HG03342 (cell line): Measurements from ENCODE around the gene SPTSSB.
A peak's percentile ranks its signal among the peaks of the same experiment; 100 is the strongest.

Experiments used
- ATAC-seq: cut with Tn5 transposase; IDR thresholded peaks from one replicate; pipeline ENCODE4 v1.9.1; 2021; ENCODE audit warnings: mild to moderate bottlenecking, moderate library complexity; ENCODE audit not compliant: unreplicated experiment

The SPTSSB gene

GRCh38 chr3:161393310-161393709, 22.0 kb upstream of the SPTSSB start:
- no peak for ATAC-seq

DNA sequence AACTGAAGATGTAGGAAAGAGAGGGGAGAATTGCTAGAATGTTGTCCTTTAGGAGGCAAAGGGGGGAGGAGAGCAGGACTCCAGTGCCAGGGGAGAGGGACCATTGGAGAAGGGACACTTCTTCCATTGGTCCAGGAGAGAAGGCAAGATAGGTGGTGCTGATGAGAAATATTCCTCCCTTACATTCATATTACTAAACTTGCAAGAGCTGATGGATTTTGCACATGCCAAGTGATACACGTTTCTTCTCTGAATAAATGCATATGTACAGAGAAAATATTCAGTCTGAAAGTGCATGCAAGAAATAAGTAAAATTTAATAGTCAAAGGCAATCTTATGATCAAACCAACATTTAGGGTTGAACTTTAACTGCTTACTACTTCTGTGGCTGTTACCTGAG, 21.5 kb upstream of the SPTSSB start:
- no peak for ATAC-seq

GRCh38 chr3:161390200-161390599, 18.9 kb upstream of the SPTSSB start:
- no peak for ATAC-seq

DNA sequence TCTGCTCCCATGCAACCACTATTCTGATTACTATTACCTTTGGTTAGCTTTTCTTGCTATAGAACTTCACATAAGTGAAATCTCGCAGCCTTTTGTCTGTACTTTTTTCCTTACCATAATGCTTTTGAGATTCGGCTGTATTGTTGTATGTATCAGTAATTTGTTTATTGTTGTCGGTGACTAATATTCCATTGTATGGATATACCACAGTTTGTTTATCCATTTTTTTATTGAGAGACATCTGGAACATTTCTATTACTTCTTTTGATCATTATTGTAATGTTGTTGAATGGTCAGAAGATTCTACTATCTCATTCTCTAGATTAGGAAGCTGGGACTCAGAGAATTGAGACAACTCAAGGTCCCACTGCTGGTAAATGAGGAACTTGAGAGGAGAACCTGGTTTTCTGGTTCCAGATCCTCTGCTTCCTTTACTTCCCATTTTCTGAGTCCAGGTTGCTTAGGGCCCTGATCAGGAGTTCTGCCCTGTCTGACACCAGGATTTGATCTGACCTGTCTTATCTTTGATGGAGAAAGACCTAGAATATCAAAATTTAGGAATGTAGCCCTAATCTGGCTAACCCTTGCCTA, 18.2 kb upstream of the SPTSSB start:
- ATAC-seq: no peak

GRCh38 chr3:161388855-161389254, 17.5 kb upstream of the SPTSSB start:
- ATAC-seq: no peak

DNA sequence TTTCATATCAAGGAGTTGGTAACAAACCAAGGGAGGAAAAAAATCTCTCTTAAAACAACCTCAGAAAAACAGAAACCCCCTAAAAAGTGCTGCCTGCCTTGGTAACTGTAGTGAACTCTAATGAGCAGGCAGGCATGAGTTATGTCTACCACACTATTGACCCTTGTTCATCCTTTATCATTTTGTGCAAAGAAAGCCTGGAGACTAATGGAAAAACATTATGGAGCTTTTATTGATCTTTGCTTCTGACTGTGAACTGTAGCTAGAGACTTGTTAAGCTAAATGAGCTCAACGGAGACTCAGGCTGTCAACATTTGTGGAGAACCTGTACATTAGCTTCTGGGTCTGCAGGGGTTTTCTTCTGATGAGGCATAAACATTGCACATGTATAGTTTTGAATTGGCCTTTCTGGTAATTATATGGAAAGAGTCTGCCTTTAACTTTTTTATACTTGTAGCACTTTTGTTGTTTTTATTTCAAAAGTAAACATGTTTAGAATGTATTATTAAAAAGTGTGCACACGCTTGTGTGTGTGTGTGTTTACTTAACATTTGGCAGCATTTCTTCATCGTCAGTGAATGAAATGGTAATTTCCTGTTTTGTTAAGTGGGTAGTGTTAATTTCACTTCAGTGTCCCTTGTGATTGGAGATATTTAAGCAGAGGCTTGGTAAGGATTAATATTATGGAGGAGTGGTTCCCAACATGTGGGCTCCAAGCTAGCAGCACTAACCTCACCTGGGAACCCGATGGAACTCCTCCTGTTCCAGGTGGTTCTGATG, 15.9 kb upstream of the SPTSSB start:
- ATAC-seq: no peak

DNA sequence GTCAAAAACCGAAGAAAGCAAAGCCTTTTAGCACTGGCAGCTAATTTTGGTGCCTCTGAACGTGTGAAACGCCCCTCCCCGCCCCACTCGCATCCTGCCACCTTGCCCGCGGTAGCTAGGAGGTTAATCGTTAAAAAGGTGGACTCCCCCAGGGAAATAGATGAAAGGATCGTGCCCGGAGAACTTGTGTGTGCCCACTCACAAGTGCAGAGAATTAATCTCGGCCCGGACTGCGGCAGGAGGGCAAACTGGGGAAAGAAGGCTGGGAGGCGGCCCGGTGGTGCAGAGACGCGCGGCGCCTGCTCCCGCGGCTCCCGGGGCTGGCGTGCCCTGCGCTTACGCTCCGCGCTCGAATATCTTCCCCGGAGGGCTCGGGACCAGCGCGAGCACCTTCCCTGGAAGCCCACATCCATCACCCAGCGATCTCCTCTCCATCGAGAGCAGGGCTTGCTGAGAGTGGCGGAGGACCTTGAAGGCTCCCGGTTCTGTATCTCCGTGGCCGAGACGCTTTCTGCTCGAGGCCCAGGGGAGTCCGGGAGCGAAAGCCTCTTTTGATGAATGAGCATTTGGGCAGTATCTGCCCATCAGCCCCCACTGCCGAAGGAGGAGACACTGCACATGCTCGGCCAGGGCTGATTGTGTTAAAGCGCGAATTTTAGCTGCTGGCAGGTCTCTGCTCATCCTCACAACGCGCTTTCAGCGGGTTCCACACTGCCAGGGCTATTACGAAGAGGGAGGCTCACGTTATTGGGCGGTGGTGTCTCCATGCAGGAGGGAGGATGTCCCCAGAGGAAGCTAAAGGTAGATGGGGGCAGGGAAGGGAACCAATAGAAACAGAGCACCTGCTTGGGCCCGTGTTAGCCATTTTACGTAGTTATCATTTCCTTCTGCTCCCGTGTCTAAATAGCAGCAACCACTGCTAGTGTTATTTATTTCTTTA, 1.3 kb upstream of the SPTSSB start:
- ATAC-seq: peak; percentile 42

DNA sequence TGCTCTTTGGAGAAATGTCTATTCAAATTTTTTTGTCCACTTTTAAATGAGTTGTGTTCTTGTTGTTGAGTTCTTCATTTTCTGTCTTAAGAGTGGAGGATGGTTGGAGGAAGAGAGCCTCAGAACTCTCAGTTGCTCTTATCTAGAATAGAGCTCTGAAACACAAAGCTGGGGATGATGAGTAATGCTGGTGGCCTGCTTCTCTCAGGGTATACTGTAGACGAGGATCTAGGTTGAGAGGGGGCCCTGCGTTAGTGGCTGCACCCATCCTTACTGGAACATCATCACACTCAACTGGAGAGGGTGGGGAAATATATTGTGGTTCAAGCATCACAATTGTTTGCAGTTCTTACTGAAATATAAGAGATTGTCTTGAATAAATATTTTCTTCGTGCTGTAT, 1.8 kb downstream of the SPTSSB start:
- no peak for ATAC-seq

- ATAC-seq: no peak
Measured at GRCh38 chr3:161366094-161366493, 5.2 kb downstream of the SPTSSB start.

DNA sequence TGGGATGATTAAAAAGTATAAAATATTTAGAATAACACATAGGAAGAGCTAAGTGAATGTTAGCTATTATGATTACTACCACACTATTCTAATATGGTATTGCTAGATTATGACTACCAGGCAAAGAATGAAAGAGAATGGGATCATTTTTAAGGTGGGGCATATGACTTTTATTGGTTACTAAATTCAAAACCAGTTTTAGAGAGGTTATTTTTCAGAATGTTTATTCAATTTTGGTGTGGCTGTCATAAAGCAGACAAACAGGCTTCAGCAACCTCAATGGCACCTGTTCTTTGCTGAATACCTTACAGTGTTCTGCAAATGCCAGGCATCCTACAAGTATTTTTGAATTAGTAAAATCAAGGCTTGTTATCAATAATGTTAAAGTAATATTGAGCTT, 12.8 kb downstream of the SPTSSB start:
- no peak for ATAC-seq

GRCh38 chr3:161356287-161356686, 15.0 kb downstream of the SPTSSB start:
- no peak for ATAC-seq

GRCh38 chr3:161355508-161355907, 15.8 kb downstream of the SPTSSB start:
- ATAC-seq: no peak

DNA sequence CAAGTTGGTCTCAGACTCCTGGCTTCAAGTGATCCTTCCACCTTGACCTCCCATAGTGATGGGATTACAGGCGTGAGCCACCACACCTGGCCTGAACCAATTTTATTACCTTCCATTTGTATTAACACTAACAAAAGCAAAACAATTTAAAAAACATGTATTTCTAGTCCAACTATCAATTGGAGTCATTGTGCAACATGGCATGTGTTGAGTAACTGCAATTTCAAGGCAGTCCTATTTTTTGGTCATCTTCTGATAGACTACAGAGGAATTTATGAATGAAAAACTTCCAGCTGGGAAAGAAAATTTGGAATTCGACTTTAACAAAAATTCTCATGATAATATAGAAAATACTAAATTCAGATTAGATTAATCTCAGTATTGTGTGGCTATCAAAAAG, 16.8 kb downstream of the SPTSSB start:
- no peak for ATAC-seq

- no peak for ATAC-seq
Measured at GRCh38 chr3:161351330-161351729, 20.0 kb downstream of the SPTSSB start.

GRCh38 chr3:161350916-161351315, 20.4 kb downstream of the SPTSSB start:
- ATAC-seq: no peak

DNA sequence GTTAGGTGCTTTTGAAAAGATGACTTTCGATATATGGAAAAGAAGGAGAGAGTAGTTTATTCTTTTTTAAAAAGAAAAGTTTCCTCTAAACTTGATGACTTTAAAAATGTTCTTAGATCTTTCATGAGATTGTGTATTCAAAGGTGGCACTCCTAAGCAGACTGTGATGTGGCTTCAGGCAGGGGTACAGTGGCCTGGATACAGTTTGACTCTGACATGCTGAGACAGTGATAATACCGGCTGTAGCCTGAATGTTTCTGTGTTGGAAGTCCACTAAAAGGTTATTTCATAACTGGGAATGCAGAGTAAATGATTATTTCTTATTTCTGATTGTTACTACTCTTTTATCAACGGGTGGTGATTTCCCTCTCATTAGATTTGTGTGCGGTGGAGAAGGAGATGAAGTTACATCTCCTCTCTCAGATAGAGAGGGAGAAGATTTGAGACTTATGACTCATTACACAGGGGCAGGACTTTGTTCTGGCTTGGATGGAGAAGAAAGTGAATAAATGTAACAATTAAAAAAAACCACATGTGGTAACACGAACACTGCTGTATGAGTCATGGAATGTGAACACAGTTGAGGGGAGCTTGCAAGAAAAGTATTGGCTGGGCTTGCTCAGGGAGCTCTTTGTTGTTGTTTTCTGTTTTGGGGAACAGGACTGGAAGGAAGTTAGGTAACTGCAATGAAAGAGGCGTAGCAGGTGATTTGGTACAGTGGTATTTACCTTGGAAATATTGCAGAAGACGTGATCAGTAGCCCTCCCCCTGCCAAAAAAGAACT, 21.6 kb downstream of the SPTSSB start:
- ATAC-seq: peak; percentile 78

DNA sequence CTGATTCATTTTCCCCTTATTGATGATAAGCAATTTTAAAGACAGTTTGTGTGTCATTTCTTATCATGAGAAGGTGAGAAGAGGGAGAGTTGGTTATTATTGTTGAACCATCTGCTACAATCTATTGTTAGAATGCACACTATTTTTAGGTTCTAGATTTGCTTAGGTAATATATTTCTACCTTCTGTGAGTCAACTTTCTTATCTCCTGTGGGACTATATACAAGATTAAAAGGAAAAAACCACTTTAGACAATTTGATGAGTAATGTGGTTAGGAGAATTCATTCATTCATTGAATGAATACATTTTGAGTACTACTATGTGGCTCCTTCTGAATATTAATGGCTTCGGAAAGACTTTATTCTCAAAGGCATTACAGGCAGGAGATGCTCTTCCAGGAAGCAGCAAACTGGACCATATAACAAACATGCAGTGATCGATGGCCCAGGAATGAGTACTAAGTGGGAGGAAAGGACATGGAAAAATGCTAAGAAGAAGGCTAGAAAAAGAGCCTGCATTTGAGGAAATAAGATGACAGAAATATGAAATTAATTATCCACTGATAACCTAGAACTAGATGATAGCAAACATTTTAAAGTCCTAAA, 22.4 kb downstream of the SPTSSB start:
- ATAC-seq: no peak

DNA sequence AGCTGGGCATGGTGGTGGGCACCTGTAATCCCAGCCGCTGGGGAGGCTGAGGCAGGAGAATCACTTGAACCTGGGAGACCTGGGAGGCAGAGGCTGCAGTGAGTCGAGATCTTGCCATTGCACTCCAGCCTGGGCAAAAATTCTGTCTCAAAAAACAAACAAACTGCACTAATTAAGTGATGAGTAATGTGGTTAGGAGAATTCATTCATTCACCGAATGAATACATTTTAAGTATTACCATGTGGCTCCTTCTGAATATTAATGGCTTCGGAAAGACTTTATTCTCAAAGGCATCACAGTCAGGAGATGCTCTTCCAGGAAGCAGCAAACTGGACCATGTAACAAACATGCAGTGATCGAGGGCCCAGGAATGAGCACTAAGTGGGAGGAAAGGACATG, 23.6 kb downstream of the SPTSSB start:
- ATAC-seq: no peak

GRCh38 chr3:161345023-161345422, 26.3 kb downstream of the SPTSSB start:
- ATAC-seq: no peak

- no peak for ATAC-seq
Measured at GRCh38 chr3:161343986-161344385, 27.3 kb downstream of the SPTSSB start.
